Endothelial cell of umbilical vein (primary cell): ENCODE data around the gene NHLRC1. TPM values are rescaled to one million over a fixed set of nuclear protein-coding genes. Genes with fewer than 3 reads are reported as not detected.

ENCODE experiments used
- BruUV-seq: library from RNA; stranded (reverse); fragments of 400-500 nt; replicated peaks from 2 replicates; lab custom pipeline; 2021; lab: Mats Ljungman, UMichigan
- CTCF ChIA-PET: fragments of 300-600, 350-600 bp; sonication (Branson Sonifier 250); formaldehyde crosslinking; loops from one replicate; lab custom pipeline; 2021; ENCODE audit warnings: antibody characterized with exemption, inconsistent platforms; lab: Charles Lee
- POLR2A ChIA-PET: fragments of 300-600, 350-600 bp; sonication (Branson Sonifier 250); formaldehyde crosslinking; loops from one replicate; lab custom pipeline; 2021; ENCODE audit warnings: antibody characterized with exemption, inconsistent platforms; lab: Charles Lee
- DNase-seq: peaks from one replicate; pipeline ENCODE4 v3.0.0-alpha.2; 2011; ENCODE audit warnings: low read depth, low spot score
- FAIRE-seq: peaks from 2 replicates; lab custom pipeline; 2011; peaks lifted over from hg19 to GRCh38; lab: Jason Lieb, UNC
- H2AFZ ChIP-seq: 2 replicates; pipeline ENCODE4 v1.6.0; 2012; ENCODE audit warnings: low read depth, low read length, control low read depth, inconsistent platforms
- H3K27ac ChIP-seq: 2 replicates; pipeline ENCODE4 v1.5.1; 2011; ENCODE audit warnings: low read depth, mild to moderate bottlenecking, control low read depth, low read length, moderate library complexity; ENCODE audit not compliant: insufficient read depth
- H3K27me3 ChIP-seq, 2 experiments: 2 replicates each; pipeline versions ENCODE4 v1.6.0 to v1.6.1; 2011; ENCODE audit warnings: low read length in 2 of 2, mixed read lengths in 1 of 2; ENCODE audit not compliant: control insufficient read depth in 2 of 2, insufficient read depth in 2 of 2
- H3K36me3 ChIP-seq, 2 experiments: 2 replicates in 1 of 2; 3 replicates in 1 of 2; pipeline ENCODE4 v1.5.1; 2011; ENCODE audit warnings: low read length in 2 of 2, mild to moderate bottlenecking in 1 of 2, moderate library complexity in 1 of 2; ENCODE audit not compliant: control insufficient read depth in 2 of 2, insufficient read depth in 2 of 2; ENCODE audit errors: extremely low read depth in 1 of 2
- H3K4me1 ChIP-seq: 3 replicates; pipeline ENCODE4 v1.5.1; 2011; ENCODE audit warnings: mild to moderate bottlenecking, low read length; ENCODE audit not compliant: control insufficient read depth, insufficient read depth; ENCODE audit errors: extremely low read depth
- H3K4me2 ChIP-seq: 2 replicates; pipeline ENCODE4 v1.6.1; 2011; ENCODE audit warnings: low read length, control low read depth, mixed read lengths; ENCODE audit not compliant: insufficient read depth
- H3K4me3 ChIP-seq, 3 experiments: fragments of 200-600 bp in 1 of 3; sonication (generic), shearing (Covaris generic) in 1 of 3; replicated peaks in 1 of 3; 2 replicates each; pipeline ENCODE4 v1.5.1; 2011 to 2016; ENCODE audit warnings: control low read depth in 3 of 3, low read length in 3 of 3, mild to moderate bottlenecking in 2 of 3, inconsistent platforms in 1 of 3, low read depth in 1 of 3, moderate library complexity in 1 of 3; ENCODE audit not compliant: insufficient read depth in 1 of 3
- H3K79me2 ChIP-seq: 2 replicates; pipeline ENCODE4 v1.6.0; 2012; ENCODE audit warnings: low read length, inconsistent platforms; ENCODE audit not compliant: control insufficient read depth, insufficient read depth
- H3K9ac ChIP-seq: replicated peaks from 2 replicates; pipeline ENCODE3; 2011; ENCODE audit warnings: low read length, control low read depth; ENCODE audit not compliant: insufficient read depth; ENCODE audit errors: extremely low read depth
- H3K9me1 ChIP-seq: replicated peaks from 3 replicates; pipeline ENCODE4 v1.6.0; 2011; ENCODE audit warnings: mild to moderate bottlenecking, low read length; ENCODE audit not compliant: control insufficient read depth, insufficient read depth; ENCODE audit errors: extremely low read depth
- H3K9me3 ChIP-seq: replicated peaks from 2 replicates; pipeline ENCODE4 v1.5.1; 2012; ENCODE audit warnings: low read length, inconsistent platforms; ENCODE audit not compliant: control insufficient read depth, insufficient read depth
- H4K20me1 ChIP-seq: replicated peaks from 2 replicates; pipeline ENCODE3; 2011; ENCODE audit warnings: mild to moderate bottlenecking, low read length; ENCODE audit not compliant: control insufficient read depth, insufficient read depth; ENCODE audit errors: extremely low read depth
- CTCF ChIP-seq, 2 donors: IDR thresholded peaks; 1 replicate in 1 of 2; 2 replicates in 1 of 2; pipeline ENCODE4 v1.5.1; 2011; ENCODE audit warnings: low read length in 2 of 2, mild to moderate bottlenecking in 2 of 2, moderate library complexity in 2 of 2, control low read depth in 1 of 2, inconsistent platforms in 1 of 2, low read depth in 1 of 2; ENCODE audit not compliant: insufficient read depth in 1 of 2; ENCODE audit errors: extremely low read depth in 1 of 2
- EZH2 ChIP-seq: IDR thresholded peaks from 2 replicates; pipeline ENCODE4 v1.6.1; 2012; ENCODE audit warnings: borderline replicate concordance, low read depth, mild to moderate bottlenecking, moderate library complexity, low read length, inconsistent platforms; ENCODE audit not compliant: severe bottlenecking
- FOS ChIP-seq: IDR thresholded peaks from 2 replicates; pipeline ENCODE4 v1.6.1; 2011; ENCODE audit warnings: mild to moderate bottlenecking, low read length, moderate library complexity, borderline replicate concordance; ENCODE audit not compliant: insufficient read depth
- JUN ChIP-seq: IDR thresholded peaks from 2 replicates; pipeline ENCODE4 v1.6.1; 2011; ENCODE audit warnings: borderline replicate concordance, low read depth; ENCODE audit not compliant: insufficient read length, insufficient read depth
- MAX ChIP-seq: IDR thresholded peaks from 2 replicates; pipeline ENCODE4 v1.6.1; 2011; ENCODE audit not compliant: insufficient read depth, insufficient read length
- MYC ChIP-seq: IDR thresholded peaks from one replicate; pipeline ENCODE4 v1.6.1; 2011; ENCODE audit warnings: mild to moderate bottlenecking, low read depth, low read length
- POLR2A ChIP-seq: IDR thresholded peaks from 2 replicates; pipeline ENCODE4 v1.6.1; 2012; ENCODE audit warnings: low read depth, mild to moderate bottlenecking, control low read depth, low read length
- POLR2AphosphoS5 ChIP-seq: IDR thresholded peaks from 2 replicates; pipeline ENCODE4 v1.6.1; 2012; ENCODE audit warnings: low read depth, mild to moderate bottlenecking, control low read depth, low read length, moderate library complexity; ENCODE audit not compliant: insufficient read depth
- dilution Hi-C: fragments of 300-500 bp; cut with MboI; formaldehyde crosslinking; loops from one replicate; pipeline ENCODE4 v1.15.0; 2019; ENCODE audit warnings: low sequenced_read_pairs; ENCODE audit not compliant: extremely low pct_ligation_motif_present
- intact Hi-C: fragments of 100-400 bp; cut with micrococcal nuclease; formaldehyde crosslinking; loops from one replicate; pipeline ENCODE4 v1.10.0; 2022
- polyA plus RNA-seq, 4 experiments: library from polyadenylated mRNA; depleted of rRNA in 3 of 4; stranded (reverse) in 3 of 4; unstranded in 1 of 4; fragments of >200 nt; gene quantifications; 2 replicates each; pipeline versions ENCODE4 v1.2.1 to v1.2.3, GENCODE V29; 2011 to 2012; ENCODE audit warnings: missing spikeins in 1 of 4
- total RNA-seq: library from RNA; stranded (reverse); gene quantifications from 2 replicates; pipeline ENCODE4 v1.2.3, GENCODE V29; 2021

Gene NHLRC1
- total and polyA plus RNA-seq, 2 donors (not counting 3 experiments of a cell fraction or from before 2014, with no cell fraction given) = 1.7 to 2.3 TPM

- TF ChIP-seq FOS (no peak), MYC (no peak), JUN (no peak), EZH2 (no peak), POLR2A (no peak), MAX (no peak), POLR2AphosphoS5 (no peak), CTCF (IDR thresholded peaks at IDR 0.05; ENCODE audit: extremely low read depth in 1 of 2, insufficient read depth in 1 of 2, low read depth in 1 of 2, low read length in 2 of 2) (no peak)
- Histone ChIP-seq H3K4me2 (no peak overlapping the region), H3K4me1 (no peaks in the 10 kb centered on the region), H3K79me2 (no peaks in the 10 kb centered on the region), H3K27me3 (no peaks in the 10 kb centered on the region), H3K9me1 (no peaks in the 10 kb centered on the region), H3K4me3 (no peak overlapping the region), H3K9ac (no peak overlapping the region), H3K9me3 (no peaks in the 10 kb centered on the region), H3K36me3 (peaks cover 0 to 1% of the 10 kb centered on the region in 2 experiments), H2AFZ (no peak overlapping the region), H4K20me1 (no peaks in the 10 kb centered on the region), H3K27ac (no peak overlapping the region)
- DNase-seq (no peak), FAIRE-seq (no peak)
- POLR2A ChIA-PET = no interaction called here
- intact Hi-C loops = no loop called here
- dilution Hi-C loops = no loop called here
- BruUV-seq = no TSS peak
- CTCF ChIA-PET = interaction anchor here (0.6 to 1.2 kb wide), 4 partner anchors 8 to 382 kb away, joined by 3 to 5 read pairs (median 4); no protein-coding TSS in a partner anchor
Measured at GRCh38 chr6:18138906-18139305, 16.4 kb upstream of the NHLRC1 start.
